Activated T-cell treated with anti-CD3 and anti-CD28 coated beads, Interleukin-2, amount 50 U/mL, for 48 hours (primary cell): Measurements from ENCODE around the gene PFN3.

Experiments
- DNase-seq, 2 experiments: peaks; one replicate each; pipeline ENCODE4 v3.0.0-alpha.2; 2020

PFN3 gene

GRCh38 chr5:177359451-177359851 lies 41.0 kb downstream of the PFN3 start:
- DNase-seq = no peak

GRCh38 chr5:177358370-177358819 lies 42.1 kb downstream of the PFN3 start:
- DNase-seq = peak in 1 of 2 experiments; percentile 51

- peak; percentile 68 to 77 for DNase-seq
Measured at GRCh38 chr5:177357459-177358351, 42.8 kb downstream of the PFN3 start, which contains the start of gene RGS14. Gene RGS14 (plus strand): TSS chr5:177357924. CDS start chr5:177358025, 101 bp downstream.

GRCh38 chr5:177357146-177357458 lies 43.4 kb downstream of the PFN3 start:
- DNase-seq = no peak

GRCh38 chr5:177356746-177357145 lies 43.7 kb downstream of the PFN3 start:
- no peak for DNase-seq

GRCh38 chr5:177355868-177356168 lies 44.6 kb downstream of the PFN3 start:
- no peak for DNase-seq

GRCh38 chr5:177355162-177355867 lies 45.1 kb downstream of the PFN3 start:
- no peak for DNase-seq

- DNase-seq = no peak
Measured at GRCh38 chr5:177354711-177355110, 45.8 kb downstream of the PFN3 start.

- DNase-seq = no peak
Measured at GRCh38 chr5:177354256-177354655, 46.2 kb downstream of the PFN3 start.

- DNase-seq = no peak
Measured at GRCh38 chr5:177353093-177353492, 47.4 kb downstream of the PFN3 start.

- DNase-seq = peak; percentile 94 to 95
Measured at GRCh38 chr5:177351392-177352329, 48.8 kb downstream of the PFN3 start, which contains the start of gene LMAN2. Gene LMAN2 (minus strand): TSS chr5:177351668. CDS start chr5:177351647, 21 bp downstream.

GRCh38 chr5:177350776-177351391 lies 49.6 kb downstream of the PFN3 start:
- no peak for DNase-seq
